GM19463 (cell line): ENCODE measurements around the gene ZNF576.
"Not testable (repeated sequence)": the region's sequence is repeated elsewhere in the genome, so short reads cannot be mapped to it uniquely, and the experiment has no call there.

Experiments
- ATAC-seq: cut with Tn5 transposase; IDR thresholded peaks from one replicate; pipeline ENCODE4 v1.9.1; 2021; ENCODE audit warnings: mild to moderate bottlenecking, moderate library complexity; ENCODE audit not compliant: unreplicated experiment

The ZNF576 gene, protein sequence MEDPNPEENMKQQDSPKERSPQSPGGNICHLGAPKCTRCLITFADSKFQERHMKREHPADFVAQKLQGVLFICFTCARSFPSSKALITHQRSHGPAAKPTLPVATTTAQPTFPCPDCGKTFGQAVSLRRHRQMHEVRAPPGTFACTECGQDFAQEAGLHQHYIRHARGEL

DNA sequence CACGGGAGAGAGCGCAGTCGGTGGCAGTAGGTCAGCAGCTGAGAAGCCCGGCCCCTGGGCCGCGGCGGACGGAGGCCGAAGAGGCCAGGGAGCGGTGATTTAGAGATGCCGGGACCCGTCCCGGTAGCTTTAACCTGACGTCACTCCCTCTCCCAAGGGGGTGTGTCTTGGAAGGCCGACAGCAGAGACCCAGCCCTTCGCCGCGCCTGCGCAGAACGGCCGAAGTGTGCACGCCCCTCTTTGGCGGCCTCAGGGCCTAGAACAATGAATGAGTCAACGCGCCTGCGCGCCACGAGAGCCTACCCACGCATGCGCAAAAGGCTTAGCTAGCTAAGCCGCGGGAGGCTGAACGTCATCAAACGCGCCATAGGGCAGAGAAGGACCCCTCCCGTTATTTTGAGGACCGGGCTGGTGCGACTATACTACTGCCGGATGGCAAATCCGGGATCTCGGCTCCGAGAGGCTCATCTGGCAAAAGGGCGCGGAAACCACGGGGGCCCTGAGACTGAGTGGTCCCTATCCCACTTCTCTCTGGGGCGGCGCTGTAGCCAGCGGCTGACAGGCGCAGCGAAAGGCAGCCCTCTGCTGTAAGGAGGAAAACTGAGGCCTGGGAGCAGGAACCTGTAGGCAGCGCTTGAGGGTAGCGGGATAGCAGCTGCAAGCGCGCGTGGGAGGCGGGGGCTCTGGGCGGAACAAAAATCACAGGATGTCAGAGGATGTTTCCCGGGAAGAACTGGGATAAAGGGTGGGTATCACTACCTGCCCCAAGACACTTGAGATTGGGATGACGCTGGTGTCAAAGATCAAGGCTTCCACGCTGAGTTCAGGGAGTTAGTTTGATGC is at the start of gene ZNF576, which contains the start of gene IRGQ:
Gene ZNF576 (plus strand): TSS at position 597 of the 843 bp plus-strand sequence. CDS start 514 bp downstream, outside the sequence.
Gene IRGQ (minus strand): TSS at position 136 of the 843 bp plus-strand sequence. CDS start 796 bp downstream, outside the sequence.
- ATAC-seq: peak; percentile 84

DNA sequence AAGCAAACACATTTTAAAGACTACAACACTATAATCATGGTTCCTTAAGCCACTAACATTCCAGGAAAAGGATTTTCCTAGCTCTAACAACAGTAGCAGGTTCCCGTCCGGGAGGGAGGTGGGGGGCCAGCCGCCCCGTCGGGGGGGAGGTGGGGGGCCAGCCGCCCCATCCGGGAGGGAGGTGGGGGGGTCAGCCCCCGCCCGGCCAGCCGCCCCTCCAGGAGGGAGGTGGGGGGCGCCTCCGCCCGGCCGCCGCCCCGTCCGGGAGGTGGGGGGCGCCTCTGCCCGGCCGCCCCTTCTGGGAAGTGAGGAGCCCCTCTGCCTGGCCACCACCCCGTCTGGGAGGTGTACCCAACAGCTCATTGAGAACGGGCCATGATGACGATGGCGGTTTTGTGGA is 48.5 kb upstream of the ZNF576 start:
- ATAC-seq: not testable (repeated sequence)

DNA sequence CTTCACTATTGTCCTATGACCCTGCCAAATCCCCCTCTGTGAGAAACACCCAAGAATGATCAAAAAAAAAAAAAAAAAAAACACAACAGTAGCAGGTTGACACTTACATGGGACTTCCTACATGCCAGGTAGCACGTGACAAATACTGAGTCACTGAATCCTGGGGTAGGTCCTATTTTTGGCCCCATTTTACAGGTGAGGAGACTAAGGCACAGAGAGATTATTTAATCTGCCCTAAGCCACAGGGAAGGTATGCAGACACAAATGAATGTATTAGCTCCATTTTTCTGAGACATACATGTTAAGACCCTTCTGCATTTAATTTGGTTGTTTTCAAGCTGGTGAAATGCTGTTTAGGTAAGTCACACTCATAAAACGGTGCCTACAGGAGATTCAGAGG is 47.7 kb upstream of the ZNF576 start:
- no peak for ATAC-seq

DNA sequence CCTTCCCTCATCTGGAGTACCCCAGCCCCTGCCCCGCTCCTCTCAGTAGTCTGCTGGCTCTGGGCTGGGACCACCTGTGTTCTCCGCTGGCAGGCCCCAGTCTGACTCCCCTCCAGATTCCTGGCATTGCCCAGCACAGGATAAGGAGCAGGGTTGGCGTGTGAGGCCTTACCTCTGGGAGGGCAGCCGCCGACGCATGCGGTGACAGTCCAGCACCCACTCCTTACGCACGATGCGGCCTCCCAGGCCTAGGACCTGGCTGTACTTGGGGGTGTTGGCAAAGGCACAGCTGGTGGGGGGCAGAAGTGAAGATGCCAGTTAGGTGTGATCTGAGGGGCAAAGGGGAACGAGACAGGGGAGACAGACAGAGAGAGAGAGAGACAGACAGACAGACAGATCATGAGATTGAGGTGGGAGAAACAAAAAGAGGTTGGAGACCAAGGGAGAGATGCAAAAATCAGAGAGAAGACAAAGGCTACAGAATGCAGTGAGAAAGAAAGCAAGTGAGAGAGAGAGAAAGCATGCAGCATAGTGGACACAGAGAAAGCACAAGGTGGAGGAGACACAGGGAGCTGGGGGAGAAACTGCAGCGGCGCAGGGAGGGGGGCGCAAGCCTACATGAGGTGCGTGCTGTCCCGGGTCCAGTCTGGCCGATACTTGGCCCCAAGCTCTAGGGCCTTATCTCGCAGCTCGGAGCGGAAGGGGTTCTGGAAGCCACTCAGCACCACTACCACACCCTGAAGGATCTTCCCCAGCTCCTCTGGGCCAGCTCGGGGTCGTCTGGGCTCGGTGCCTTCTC is 44.8 kb upstream of the ZNF576 start:
- no peak for ATAC-seq

DNA sequence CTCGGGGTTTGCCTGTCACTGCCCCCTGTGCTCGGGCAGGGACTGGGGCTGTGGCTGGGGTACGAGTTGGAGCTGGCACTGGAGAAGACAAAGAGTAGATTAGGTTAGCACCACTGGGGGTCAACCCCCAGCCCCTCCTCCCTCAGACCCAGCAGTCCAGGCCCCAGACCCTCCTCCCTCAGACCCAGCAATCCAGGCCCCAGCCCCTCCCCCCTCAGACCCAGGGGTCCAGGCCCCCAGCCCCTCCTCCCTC is 44.3 kb upstream of the ZNF576 start:
- ATAC-seq: no peak

DNA sequence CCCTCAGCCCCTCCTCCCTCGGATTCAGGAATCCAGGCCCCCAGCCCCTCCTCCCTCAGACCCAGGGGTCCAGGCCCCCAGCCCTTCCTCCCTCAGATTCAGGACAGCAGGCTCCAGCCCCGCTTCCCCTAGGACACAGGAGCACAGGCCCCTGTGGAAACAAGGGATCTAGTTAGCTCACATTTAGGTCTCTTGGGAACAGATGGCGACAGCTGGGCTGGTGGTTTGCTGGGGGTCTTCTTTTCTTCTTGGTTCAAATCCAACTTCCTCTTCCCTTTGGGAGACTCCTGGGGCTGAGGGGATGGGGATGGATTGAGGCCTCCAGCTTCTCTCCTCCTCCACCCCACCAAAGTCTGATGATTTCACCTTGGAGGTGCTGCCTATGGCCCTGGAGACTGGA is 43.8 kb upstream of the ZNF576 start:
- ATAC-seq: no peak

DNA sequence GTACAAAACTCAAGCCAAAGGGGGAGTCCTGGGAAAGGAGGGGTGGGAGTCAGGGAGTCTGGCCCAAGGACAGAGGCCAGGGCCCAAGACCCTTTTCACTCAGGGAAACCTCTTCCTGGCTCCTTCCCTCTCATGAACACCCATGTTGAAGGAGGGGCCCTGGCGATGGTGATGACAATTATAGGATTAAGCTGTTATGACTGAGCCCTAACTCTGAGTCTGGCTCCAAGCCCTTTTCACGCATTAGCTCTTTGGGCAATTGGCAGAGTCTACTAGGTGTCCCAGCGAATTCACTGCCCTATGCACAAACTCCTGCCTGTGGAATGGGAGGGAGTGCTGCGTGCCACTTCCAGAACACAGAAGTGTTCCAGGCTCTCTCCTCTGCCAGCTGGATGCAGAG is 42.7 kb upstream of the ZNF576 start:
- no peak for ATAC-seq

DNA sequence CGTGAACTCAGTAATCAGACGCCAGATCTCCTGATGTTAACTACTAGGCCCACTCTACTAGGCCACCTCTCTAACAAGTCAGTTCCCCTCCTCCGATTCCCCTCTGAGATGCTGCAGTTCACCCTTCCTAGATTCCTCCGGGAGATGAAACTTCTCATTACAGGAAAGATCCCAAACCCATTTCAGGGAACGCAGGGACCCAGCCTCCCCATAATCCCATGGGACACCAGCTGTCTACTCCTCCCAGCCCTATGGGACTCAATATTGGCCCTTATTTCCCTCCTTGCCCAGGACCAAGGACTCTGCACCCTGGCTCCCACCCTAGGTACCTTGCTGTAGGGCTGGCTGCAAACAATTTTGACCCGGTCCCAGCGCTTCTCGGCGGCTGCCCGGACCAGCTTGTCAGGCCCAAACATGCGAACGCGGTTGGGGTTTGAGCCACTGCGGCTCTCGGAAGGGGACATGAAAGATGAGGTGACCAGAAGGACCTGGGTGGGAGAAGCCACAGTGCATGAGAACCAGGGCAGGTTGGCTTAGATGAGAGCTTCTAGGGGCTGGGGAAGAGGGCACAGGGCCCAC is 42.0 kb upstream of the ZNF576 start:
- ATAC-seq: no peak

DNA sequence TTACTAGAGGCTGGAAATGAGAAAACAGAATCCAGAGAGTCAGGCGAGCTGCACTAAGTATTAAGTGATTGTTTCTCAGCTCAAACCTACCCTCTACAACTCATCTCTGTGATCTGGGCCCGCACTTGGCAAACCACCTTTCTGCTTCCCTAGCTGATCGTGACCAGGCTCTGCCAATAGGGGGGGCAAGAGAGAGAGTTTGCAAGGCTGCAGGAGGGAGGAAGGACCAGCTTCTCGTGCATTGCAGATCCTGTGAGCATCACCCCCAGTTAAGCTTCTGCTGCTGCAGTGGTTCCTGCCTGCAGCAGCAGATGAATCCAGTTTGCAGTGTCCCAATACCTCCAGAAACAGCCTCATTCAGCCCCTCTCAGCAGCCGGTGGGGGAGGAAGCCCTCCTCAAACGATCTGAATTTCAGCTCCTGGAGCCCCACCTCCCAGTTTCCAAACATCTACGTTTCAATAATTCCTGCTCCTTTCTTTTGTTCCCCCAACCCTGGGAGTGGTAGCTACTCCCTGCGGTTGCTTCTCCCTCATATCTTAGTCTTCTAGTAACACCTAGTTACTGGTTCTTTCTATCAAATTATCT is 41.1 kb upstream of the ZNF576 start:
- no peak for ATAC-seq

DNA sequence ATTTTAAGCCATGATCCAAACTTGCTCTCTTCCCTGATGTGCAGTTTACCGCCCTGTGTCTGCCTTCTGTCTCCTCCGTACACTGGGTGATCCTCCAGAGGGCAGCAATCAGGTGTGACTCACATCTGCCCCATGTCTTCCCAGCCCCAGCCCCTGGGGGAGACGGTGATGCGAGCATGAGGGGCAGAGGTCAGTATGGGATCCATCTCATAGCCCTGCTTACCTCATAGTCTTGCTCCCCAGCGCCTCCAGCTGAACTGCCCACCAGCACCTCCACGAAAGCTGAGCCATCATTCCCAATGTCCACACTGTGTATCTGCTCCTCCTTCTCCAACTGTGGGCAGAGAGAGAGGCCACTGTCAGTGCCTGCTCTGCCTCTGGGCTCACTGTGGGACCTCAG is 35.7 kb upstream of the ZNF576 start:
- no peak for ATAC-seq

DNA sequence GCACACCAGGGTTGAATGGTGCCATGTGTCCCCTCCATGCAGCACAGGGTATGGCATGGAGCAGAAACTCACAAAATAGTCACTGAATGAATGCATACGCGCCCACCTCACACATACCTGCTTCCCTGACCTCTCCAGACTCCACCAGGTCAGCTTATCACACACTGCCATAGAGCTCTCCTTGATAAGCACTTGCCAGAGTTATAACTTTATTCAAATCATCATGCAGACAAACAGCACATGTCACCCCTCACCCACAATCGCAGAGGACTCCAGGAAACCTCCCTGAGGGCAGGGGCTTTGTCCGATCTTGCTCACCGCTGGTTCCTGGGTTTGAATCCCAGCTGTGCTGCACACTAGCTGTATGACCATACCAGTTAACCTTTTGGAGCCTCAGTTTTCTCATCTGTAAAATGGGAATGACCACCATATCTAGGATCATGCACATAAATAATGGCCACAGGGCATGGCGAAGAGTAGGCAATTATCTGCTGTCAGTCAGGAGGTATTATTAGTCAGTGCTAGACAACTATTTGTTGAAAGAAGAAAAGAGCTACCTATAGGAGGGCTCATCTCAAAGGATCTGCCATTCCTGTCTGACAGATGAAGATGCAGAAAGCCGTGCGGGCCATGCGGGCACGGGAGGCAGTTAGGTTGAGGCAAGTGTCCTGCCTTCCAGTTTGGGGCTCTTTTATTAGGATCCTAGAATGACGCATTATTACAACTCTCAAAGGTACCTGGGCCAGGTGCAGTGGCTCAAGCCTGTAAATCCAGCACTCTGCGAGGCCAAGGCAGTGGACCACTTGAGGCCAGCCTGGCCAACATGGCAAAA is 35.0 kb upstream of the ZNF576 start:
- no peak for ATAC-seq

DNA sequence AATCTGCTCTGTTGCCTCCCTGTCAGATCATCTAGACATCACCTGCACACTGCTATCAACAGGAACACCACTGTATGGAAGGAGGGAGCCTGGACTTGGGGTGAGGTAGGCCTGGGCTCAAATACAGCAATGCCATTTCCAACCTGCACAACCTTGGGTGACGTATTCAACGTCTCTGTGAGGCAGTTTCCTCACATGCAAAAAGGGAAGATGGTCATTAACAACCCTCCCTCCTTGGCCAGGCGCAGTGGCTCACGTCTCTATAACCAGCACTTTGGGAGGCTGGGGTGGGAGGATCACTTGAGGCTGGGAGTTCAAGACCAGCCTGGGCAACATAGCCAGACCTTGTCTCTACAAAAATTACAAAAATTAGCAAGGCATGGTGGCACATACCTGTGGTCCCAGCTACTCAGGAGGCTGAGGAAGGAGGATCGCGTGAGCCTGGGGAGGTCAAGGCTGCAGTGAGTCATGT is 34.1 kb upstream of the ZNF576 start:
- no peak for ATAC-seq

DNA sequence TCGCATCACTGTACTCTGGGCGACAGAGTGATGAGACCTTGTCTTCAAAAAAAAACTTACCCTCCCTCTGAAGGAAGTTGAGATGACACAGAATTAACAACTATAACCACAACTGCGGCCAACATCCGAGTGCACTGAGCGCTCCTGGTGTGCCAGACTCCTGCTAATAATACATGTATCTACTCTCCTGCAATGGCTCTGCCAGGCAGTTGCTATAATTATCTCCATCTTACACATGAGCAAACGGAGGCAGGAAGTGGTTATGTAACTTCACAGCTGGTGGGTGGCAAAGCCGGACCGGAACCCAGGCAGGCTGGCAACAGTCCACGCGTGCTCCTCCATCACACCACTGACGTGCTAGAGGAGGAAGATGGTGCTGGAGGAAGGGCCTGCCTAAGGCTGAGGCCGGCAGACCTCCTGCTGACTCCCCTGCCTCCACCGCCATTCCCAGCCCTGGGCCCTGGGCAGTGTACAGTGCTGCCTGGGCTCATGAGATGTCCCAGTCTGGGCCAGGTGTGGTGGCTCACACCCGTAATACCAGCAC is 33.6 kb upstream of the ZNF576 start:
- peak; percentile 84 for ATAC-seq

DNA sequence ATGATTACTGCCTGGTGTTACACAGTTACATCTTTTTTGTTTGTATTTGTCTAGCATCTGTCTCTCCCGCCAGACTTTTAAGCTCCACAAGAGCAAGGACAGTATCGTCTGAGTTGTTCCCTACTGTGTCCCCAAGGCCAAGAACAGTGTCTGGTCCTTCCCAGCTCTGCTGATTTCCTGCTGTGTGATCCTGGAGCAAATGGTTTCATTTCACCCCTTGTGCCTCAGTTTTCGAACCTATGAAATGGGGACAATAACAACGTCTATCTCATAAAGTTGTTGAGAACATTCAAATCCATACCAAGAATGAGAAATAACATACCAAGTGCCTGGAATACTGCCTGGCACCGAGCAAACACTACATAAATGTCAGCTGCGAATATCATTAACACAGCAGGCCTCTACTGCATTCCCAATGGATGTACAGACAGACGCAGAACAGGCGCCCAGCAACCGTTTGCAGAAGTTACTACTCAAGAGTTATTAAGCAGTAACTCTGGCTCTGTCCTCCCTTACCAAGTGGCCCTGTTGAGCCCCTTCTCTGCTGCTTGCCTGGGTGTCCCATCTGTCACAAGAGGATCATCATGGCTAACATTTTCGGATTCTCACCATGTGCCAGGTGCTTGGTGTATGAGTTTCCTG is 32.5 kb upstream of the ZNF576 start:
- ATAC-seq: no peak

DNA sequence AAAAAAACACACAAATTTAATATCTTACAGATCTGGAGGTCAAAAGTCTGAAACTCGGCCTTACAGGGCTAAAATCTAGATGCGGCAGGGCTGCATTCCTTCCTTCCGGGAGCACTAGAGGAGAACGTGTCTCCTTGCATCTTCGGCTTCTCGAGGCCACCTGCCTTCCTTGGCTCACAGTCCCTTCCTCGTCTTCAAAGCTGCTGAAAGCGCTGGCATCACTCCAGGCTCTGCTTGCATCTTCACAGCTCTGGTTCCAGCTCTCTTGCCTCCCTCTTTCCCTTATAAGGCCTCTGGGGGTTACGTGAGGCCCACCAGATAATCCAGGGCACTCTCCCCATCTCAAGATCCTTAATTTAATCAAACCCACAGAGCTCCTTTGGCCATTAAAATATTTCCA is 31.6 kb upstream of the ZNF576 start:
- ATAC-seq: no peak

DNA sequence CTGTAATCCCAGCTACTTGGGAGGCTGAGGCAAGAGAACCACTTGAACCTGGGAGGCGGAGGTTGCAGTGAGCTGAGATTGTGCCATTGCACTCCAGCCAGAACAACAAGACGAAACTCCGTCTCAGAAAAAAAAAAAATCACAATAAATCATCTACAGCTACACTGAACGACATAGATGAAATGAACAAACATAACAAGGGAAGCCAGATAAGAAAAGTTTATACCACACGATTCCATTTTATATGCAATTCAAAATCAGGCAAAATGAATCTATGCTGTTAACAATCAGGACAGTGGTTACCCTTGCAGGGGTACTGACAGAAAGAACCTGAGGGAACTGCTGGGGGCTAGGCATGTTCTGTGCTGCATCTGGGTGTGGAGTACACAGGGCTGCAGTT is 26.7 kb upstream of the ZNF576 start:
- ATAC-seq: no peak

DNA sequence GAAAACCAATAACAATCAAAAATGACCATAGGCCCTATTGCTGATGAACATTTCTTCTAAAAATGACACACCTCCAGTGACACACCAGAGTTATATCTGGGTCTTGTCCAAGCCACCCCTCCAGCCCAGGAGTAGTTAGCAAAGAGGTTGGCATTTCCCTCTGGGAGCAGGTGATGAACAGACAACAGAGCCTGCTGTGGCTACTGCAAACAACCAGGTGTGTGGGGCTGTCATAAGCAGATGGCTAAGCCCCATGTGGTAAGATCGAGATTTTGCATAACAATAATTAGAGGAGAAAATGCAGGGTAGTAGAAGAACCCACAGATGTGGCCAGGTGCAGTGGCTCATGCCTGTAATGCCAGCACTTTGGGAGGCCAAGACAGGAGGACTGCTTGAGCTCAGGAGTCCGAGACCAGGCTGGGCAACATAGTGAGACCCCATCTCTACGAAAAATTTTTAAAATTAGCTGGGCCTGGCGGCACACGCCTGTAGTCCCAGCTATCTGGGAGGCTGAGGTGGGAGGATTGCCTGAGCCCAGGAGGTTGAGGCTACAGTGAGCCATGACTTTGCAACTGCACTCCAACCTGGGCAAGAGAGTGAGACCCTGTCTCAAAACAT is 26.1 kb upstream of the ZNF576 start:
- no peak for ATAC-seq

DNA sequence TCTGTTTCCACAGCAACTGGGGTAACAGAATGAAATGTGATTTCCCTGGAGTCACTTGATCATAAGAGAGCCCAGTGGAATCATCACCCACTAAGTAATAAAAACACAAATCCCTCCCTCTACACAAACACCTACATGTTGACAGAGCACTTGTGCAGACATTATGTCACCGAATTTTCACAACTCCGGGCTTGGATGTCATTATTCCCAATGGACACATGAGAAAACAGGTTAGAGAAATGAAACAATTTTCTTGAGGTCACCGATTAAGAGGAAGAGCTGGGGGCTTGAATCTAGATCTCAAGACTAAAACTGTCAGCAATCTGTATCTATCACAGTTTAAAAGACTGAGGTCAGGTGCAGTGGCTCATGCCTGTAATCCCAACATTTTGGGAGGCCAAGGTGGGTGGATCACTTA is 24.2 kb upstream of the ZNF576 start:
- ATAC-seq: no peak
